Activated CD4-positive, alpha-beta T cell treated with anti-CD3 and anti-CD28 coated beads for 48 hours (primary cell): ENCODE results near the gene KNL1.
"Not testable (repeated sequence)": the region's sequence is repeated elsewhere in the genome, so short reads cannot be mapped to it uniquely, and the experiment has no call there.

ENCODE experiments used
- DNase-seq: peaks from one replicate; pipeline ENCODE4 v3.0.0-alpha.2; 2020

The KNL1 gene

DNA sequence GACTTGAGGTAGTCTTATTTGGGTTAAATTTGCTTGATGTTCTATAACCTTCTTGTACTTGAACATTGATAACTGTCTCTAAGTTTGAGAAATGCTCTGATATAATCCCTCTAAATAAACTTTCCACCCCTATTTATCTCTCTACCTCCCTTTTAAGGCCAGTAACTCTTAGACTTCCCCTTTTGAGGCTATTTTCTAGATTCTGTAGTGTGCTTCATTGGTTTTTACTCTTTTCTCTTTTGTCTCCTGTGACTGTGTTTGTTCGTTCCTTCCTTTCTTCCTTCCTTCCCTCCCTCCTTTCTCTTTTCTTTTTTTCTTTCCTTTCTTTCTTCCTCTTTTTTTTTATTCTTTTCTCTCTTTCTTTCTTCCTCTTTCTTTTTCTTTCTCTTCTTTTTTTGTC is 86.9 kb downstream of the KNL1 start:
- DNase-seq = not testable (repeated sequence)

GRCh38 chr15:40684381-40684780 is 90.3 kb downstream of the KNL1 start:
- no peak for DNase-seq

DNA sequence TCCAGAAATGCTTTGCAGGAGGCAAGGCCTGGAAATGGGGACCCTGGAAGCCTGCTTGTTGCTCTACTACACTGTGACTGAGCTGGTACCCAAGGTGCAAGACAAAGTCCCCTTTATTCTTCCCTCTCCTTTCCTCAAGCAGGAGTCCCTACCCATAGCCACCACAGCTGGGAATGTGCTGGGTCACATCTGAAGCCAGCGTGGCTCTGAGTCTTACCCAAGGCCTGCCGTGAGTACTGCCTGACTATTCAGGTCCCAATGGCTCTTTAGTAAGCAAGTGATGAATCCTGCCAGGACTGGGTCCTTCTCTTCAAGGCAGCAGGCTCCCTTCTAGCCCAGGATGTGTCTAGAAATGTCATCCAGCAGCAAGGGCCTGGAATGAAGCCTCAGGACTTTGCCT is 91.3 kb downstream of the KNL1 start:
- DNase-seq = no peak

GRCh38 chr15:40688932-40689799 is 95.1 kb downstream of the KNL1 start:
- no peak for DNase-seq

DNA sequence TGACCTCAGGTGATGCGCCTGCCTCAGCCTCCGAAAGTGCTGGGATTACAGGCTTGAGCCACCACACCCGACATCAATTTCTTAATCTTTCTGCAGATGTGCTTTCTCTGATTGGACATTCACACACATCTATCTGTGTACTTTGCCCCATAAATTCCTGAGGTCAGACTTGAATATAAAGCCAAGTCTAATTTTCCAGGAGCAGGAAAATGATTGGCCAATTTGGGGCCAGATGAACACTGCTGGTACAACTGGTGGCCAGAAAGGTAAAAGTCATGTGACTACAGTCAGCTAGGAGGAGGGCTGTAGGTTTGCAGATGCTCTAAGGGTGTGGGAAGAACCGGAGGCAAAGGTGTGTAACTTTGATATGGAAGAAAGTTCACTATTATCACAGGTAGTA is 97.7 kb downstream of the KNL1 start:
- no peak for DNase-seq

DNA sequence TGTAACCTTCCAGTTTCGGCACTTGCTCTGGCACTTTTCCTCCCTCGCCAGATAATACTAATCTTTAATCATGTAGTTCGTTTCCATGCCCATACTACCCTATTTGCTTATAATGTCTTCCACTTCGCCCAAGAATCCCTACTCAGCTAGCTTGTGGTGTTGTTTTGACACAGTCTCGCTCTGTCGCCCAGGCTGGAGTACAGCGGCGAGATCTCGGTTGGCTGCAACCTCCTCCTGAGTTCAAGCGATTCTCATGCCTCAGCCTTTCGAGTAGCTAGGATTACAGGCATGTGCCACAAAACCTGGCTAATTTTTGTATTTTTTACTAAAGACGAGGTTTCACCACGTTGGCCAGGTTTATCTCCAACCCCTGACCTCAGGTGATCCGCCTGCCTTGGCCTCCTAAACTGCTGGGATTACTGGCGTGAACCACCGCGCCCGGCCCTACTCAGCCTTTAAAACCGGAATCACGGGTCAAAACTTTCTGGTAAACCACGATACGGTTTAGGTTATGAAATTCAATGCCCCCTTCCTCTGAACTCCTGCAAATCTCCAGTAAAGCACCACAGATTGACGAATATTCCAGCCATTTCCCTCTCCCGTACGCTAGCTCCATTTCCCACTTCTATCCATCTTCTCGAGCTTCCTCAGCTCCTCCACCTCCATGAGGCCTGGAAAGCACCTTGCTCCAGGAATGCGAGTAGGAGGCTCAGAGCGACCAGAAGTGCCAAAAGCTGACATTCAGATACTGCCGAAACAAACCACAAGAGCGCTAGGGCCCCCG is 100.0 kb downstream of the KNL1 start:
- DNase-seq = peak; percentile 27

DNA sequence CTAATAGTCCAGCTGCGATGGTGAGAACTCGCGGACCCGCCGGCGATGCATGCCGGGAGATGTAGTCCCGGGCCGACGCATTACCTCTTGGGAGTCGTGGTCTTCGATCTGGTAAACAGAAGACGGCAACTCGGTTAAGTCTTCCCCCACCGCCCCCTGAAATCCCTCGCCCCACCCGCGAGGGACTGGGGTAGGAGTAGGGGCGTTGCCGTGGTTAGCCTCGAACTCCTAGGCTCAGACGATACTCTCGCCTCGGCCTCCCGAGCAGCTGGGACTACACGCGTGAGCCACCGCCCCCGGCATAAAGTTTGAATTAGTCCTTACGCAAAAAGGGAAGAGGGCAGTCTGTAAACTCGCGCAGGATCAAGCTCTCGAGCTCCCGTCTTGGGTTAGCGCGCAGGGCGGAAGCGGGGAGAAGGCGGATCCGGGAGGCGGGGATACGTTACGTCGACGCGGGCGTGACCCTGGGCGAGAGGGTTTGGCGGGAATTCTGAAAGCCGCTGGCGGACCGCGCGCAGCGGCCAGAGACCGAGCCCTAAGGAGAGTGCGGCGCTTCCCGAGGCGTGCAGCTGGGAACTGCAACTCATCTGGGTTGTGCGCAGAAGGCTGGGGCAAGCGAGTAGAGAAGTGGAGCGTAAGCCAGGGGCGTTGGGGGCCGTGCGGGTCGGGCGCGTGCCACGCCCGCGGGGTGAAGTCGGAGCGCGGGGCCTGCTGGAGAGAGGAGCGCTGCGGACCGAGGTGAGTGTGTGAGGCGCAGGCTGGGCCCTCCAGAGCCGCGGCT is 100.8 kb downstream of the KNL1 start, which contains the start of gene RAD51:
TSS of gene RAD51 (plus strand) at position 487 of the 781 bp plus-strand sequence. CDS start 3,585 bp downstream, outside the sequence.
- peak; percentile 97 for DNase-seq

GRCh38 chr15:40695469-40695890 is 101.4 kb downstream of the KNL1 start:
- no peak for DNase-seq

DNA sequence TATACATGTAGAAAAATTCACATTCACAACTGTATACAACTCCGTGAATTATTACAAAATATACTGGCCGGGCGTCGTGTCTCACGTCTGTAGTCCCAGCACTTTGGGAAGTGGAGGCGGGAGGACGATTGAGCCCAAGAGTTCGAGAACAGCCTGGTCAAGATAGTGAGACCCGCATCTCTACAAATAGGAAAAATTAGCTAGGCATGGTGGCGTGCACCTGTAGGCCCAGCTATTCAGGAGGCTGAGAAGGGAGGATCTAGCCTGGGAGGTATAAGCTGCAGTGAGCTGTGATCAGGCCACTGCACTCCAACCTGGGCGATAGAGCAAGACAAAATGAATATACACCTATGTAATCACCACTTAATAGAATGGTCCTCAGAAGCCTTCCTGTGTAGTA is 102.2 kb downstream of the KNL1 start:
- DNase-seq = no peak

DNA sequence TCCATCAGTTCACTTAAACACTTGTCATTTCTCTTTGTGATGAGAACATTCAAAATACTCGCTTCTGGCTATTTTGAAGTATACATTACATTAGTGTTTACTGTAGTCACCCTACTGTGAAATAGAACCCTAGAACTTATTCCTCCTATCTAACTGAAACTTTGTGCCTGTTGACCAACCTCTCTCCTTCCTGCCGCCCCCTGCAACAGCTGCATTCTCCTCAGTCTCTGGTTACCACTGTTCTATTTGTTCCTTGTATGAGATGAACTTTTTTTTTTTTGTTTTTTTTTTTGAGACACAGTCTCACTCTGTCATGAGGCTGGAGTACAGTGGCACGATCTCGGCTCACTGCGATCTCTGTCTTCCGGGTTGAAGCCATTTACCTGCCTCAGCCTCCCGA is 103.9 kb downstream of the KNL1 start:
- no peak for DNase-seq

GRCh38 chr15:40702077-40702476 is 108.0 kb downstream of the KNL1 start:
- DNase-seq = no peak

- no peak for DNase-seq
These were observed 112.1 kb downstream of the KNL1 start for GRCh38 chr15:40706121-40706520.
